ENCODE measurements around the gene TRABD2B. TPM values are rescaled to one million over a fixed set of nuclear protein-coding genes. Genes with fewer than 3 reads are reported as not detected.

Gene TRABD2B
- total RNA-seq, 2 donors from 2014 or later = 3.8 to 10.7 TPM

DNA sequence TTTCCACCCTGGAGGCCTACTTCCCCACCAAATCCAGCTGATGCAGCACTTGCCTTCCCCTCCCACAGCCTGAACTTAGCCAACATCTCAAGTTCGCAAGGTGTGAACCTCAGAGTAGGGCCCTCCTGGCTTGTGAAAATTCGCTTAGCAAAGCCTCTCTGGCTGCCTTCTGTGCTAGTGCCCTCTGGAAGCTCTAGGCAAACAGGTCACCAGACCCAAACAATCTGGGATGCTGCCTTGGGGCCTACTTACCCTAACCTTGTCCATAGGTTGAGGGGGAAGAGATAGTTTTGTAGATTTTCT is 30.3 kb upstream of the TRABD2B start:
- no peaks in the 10 kb centered on the region for H3K27me3 ChIP-seq (replicated peaks; ENCODE audit: insufficient read depth)
- H3K4me3 ChIP-seq = no peak overlapping the region
- no peaks in the 10 kb centered on the region for H3K4me1 ChIP-seq (ENCODE audit: control insufficient read depth in 1 of 2, low read depth in 2 of 2)
- TF ChIP-seq, protein P1, sequence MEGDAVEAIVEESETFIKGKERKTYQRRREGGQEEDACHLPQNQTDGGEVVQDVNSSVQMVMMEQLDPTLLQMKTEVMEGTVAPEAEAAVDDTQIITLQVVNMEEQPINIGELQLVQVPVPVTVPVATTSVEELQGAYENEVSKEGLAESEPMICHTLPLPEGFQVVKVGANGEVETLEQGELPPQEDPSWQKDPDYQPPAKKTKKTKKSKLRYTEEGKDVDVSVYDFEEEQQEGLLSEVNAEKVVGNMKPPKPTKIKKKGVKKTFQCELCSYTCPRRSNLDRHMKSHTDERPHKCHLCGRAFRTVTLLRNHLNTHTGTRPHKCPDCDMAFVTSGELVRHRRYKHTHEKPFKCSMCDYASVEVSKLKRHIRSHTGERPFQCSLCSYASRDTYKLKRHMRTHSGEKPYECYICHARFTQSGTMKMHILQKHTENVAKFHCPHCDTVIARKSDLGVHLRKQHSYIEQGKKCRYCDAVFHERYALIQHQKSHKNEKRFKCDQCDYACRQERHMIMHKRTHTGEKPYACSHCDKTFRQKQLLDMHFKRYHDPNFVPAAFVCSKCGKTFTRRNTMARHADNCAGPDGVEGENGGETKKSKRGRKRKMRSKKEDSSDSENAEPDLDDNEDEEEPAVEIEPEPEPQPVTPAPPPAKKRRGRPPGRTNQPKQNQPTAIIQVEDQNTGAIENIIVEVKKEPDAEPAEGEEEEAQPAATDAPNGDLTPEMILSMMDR (IDR thresholded peaks at IDR 0.05) = no peak
- H3K27ac ChIP-seq = no peak overlapping the region
- H3K9me3 ChIP-seq = no peaks in the 10 kb centered on the region
- H3K36me3 ChIP-seq = no peaks in the 10 kb centered on the region
- DNase-seq (ENCODE audit: low spot score) (no peak), ATAC-seq (ENCODE audit: insufficient number of reproducible peaks, low FRiP score, low read depth) (no peak)

DNA sequence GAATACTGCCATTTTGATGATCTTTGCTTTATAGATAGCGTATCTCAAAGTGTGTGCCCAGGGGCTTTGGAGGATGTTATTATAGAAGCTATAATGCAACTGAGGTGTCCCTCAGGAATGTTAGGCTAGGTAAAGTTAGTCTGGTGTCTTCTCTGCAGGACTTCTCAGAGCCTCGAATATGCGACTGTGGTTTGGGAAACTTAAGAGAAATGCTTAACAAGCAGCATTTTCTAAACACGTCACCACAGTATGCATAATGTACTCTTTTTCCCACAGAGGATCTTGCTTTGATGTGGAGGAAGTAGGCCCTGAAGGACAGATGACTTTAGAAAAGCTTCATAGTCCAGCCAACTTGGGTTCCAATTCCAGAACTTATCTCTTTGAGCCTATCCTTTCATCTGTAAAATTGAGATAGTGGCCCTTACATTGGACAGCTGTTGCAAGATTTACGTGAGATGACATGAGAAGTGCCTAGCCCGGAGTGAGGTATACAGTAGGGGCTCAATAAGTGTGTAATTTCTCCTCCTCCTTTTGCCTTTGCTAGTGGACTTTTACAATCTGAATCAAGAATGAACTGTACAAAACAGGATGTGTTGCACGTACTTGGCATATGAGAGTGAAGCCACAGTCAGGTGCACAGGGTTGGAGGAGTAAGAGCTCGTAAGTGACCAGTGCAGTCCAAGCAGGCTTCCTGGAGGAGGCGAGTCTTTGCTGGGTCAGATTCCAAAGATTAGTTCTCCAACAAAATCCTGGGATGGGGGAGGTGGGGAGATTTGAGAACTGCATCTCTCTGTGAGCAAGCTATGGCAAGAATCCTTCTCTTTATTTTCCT is 29.7 kb upstream of the TRABD2B start:
- TF ChIP-seq, protein P1 (IDR thresholded peaks at IDR 0.05) = no peak
- DNase-seq (ENCODE audit: low spot score) (no peak), ATAC-seq (ENCODE audit: insufficient number of reproducible peaks, low FRiP score, low read depth) (no peak)
- H3K27me3 ChIP-seq (replicated peaks; ENCODE audit: insufficient read depth) = no peaks in the 10 kb centered on the region
- H3K9me3 ChIP-seq = no peaks in the 10 kb centered on the region
- H3K4me3 ChIP-seq = no peak overlapping the region
- H3K27ac ChIP-seq = no peak overlapping the region
- no peaks in the 10 kb centered on the region for H3K36me3 ChIP-seq
- H3K4me1 ChIP-seq (ENCODE audit: control insufficient read depth in 1 of 2, low read depth in 2 of 2) = no peaks in the 10 kb centered on the region

DNA sequence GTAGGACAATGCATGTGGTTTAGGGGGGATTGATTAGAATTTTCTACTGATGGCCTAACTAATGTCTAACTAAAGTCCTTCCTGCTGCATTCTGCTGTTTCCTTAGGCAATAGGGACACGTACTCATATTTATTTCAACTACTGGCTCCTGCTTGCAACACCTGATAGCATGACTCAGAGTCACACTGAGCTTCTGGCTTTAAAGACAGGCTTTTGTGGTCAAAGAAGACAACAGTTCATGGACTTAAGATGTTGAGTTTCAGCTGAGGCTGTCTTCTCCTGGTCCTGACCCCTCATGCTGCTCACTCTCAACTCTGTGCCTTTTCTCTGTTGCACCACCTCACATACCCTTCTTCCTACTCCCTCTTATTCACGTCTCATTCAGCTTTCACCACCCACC is 29.1 kb upstream of the TRABD2B start:
- Histone ChIP-seq H3K9me3 (no peaks in the 10 kb centered on the region), H3K4me3 (no peak overlapping the region), H3K27me3 (replicated peaks; ENCODE audit: insufficient read depth) (no peaks in the 10 kb centered on the region), H3K27ac (no peak overlapping the region), H3K4me1 (ENCODE audit: control insufficient read depth in 1 of 2, low read depth in 2 of 2) (no peaks in the 10 kb centered on the region), H3K36me3 (no peaks in the 10 kb centered on the region)
- TF ChIP-seq, protein P1 (IDR thresholded peaks at IDR 0.05) = no peak
- DNase-seq (ENCODE audit: low spot score) (no peak), ATAC-seq (ENCODE audit: insufficient number of reproducible peaks, low FRiP score, low read depth) (no peak)

DNA sequence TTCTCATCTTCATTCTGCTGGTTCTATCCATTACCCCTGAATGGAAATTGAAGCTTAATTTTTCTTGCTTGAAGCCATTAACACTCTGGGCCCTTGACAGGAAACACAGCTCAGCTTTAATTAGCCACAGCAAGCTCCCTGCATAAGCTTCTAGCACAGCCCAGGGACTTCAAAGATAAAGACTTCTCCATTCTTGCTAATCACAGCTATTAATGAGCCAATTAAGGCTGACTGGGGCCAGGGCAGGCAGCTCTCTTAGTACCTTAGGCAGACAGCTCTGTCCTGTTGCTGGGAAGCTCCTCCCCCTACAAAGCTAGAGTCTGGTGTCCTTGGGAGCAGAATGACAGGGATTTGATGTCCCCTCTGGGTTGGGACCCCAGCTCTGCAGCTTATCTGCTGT is 27.9 kb upstream of the TRABD2B start:
- Histone ChIP-seq H3K36me3 (no peaks in the 10 kb centered on the region), H3K27ac (no peak overlapping the region), H3K27me3 (replicated peaks; ENCODE audit: insufficient read depth) (no peaks in the 10 kb centered on the region), H3K9me3 (no peaks in the 10 kb centered on the region), H3K4me1 (ENCODE audit: control insufficient read depth in 1 of 2, low read depth in 2 of 2) (peaks cover 0 to 7% of the 10 kb centered on the region in 2 donors), H3K4me3 (no peak overlapping the region)
- no peak for ATAC-seq (ENCODE audit: insufficient number of reproducible peaks, low FRiP score, low read depth)
- TF ChIP-seq, protein P1 (IDR thresholded peaks at IDR 0.05) = no peak
- DNase-seq (ENCODE audit: low spot score) = no peak

DNA sequence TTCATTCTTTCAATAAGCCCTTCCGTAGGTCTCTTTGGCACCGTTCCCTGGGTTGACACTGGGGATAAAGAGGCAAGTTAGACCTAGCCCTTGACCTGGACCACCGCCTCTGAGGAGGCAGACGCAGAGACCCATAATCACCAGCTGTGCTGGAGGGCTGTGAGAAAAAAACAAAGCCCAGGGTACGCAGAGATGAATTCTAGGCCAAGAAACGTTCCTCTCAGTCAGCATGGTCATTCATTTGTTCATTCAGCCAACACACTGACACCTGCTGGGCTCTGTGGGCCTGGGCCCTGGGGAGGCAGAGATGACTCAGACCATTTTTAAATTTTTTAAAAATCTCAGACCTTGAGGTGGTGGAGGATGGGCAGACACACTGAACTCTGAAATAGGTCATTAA is 26.3 kb upstream of the TRABD2B start:
- ATAC-seq (ENCODE audit: insufficient number of reproducible peaks, low FRiP score, low read depth) = no peak

More for the DNA sequence above, 26.3 kb upstream of the TRABD2B start:
- H3K4me1 ChIP-seq (ENCODE audit: control insufficient read depth in 1 of 2, low read depth in 2 of 2) = peaks cover 9 to 20% of the 10 kb centered on the region in 2 donors
- DNase-seq (ENCODE audit: low spot score) = no peak
- H3K4me3 ChIP-seq = no peak overlapping the region
- no peak overlapping the region for H3K27ac ChIP-seq
- H3K9me3 ChIP-seq = no peaks in the 10 kb centered on the region
- no peaks in the 10 kb centered on the region for H3K36me3 ChIP-seq
- TF ChIP-seq, protein P1 (IDR thresholded peaks at IDR 0.05) = no peak
- no peaks in the 10 kb centered on the region for H3K27me3 ChIP-seq (replicated peaks; ENCODE audit: insufficient read depth)
